Measurements from ENCODE around the gene FUCA2.

GRCh38 chr6:143513410-143513809, 1.9 kb upstream of the FUCA2 start:
- TF ChIP-seq CTCF (IDR thresholded peaks at IDR 0.05) (peak in 1 of 4 experiments; percentile 31), POLR2AphosphoS5 (IDR thresholded peaks at IDR 0.05) (no peak), POLR2A (IDR thresholded peaks at IDR 0.05) (no peak), EP300 (IDR thresholded peaks at IDR 0.05) (no peak)
